Endothelial cell of umbilical vein (primary cell): Measurements from ENCODE around the gene TUBB4B. TPM values are rescaled to one million over a fixed set of nuclear protein-coding genes. Genes with fewer than 3 reads are reported as not detected.
A peak's percentile ranks its signal among the peaks of the same experiment; 100 is the strongest.

Experiments
- BruUV-seq: library from RNA; stranded (reverse); fragments of 400-500 nt; replicated peaks from 2 replicates; lab custom pipeline; 2021; lab: Mats Ljungman, UMichigan
- CTCF ChIA-PET: fragments of 300-600, 350-600 bp; sonication (Branson Sonifier 250); formaldehyde crosslinking; loops from one replicate; lab custom pipeline; 2021; ENCODE audit warnings: antibody characterized with exemption, inconsistent platforms; lab: Charles Lee
- POLR2A ChIA-PET: fragments of 300-600, 350-600 bp; sonication (Branson Sonifier 250); formaldehyde crosslinking; loops from one replicate; lab custom pipeline; 2021; ENCODE audit warnings: antibody characterized with exemption, inconsistent platforms; lab: Charles Lee
- DNase-seq: peaks from one replicate; pipeline ENCODE4 v3.0.0-alpha.2; 2011; ENCODE audit warnings: low read depth, low spot score
- FAIRE-seq: peaks from 2 replicates; lab custom pipeline; 2011; peaks lifted over from hg19 to GRCh38; lab: Jason Lieb, UNC
- H2AFZ ChIP-seq: 2 replicates; pipeline ENCODE4 v1.6.0; 2012; ENCODE audit warnings: low read depth, low read length, control low read depth, inconsistent platforms
- H3K27ac ChIP-seq: 2 replicates; pipeline ENCODE4 v1.5.1; 2011; ENCODE audit warnings: low read depth, mild to moderate bottlenecking, control low read depth, low read length, moderate library complexity; ENCODE audit not compliant: insufficient read depth
- H3K27me3 ChIP-seq, 2 experiments: 2 replicates each; pipeline versions ENCODE4 v1.6.0 to v1.6.1; 2011; ENCODE audit warnings: low read length in 2 of 2, mixed read lengths in 1 of 2; ENCODE audit not compliant: control insufficient read depth in 2 of 2, insufficient read depth in 2 of 2
- H3K36me3 ChIP-seq, 2 experiments: 2 replicates in 1 of 2; 3 replicates in 1 of 2; pipeline ENCODE4 v1.5.1; 2011; ENCODE audit warnings: low read length in 2 of 2, mild to moderate bottlenecking in 1 of 2, moderate library complexity in 1 of 2; ENCODE audit not compliant: control insufficient read depth in 2 of 2, insufficient read depth in 2 of 2; ENCODE audit errors: extremely low read depth in 1 of 2
- H3K4me1 ChIP-seq: 3 replicates; pipeline ENCODE4 v1.5.1; 2011; ENCODE audit warnings: mild to moderate bottlenecking, low read length; ENCODE audit not compliant: control insufficient read depth, insufficient read depth; ENCODE audit errors: extremely low read depth
- H3K4me2 ChIP-seq: 2 replicates; pipeline ENCODE4 v1.6.1; 2011; ENCODE audit warnings: low read length, control low read depth, mixed read lengths; ENCODE audit not compliant: insufficient read depth
- H3K4me3 ChIP-seq, 3 experiments: fragments of 200-600 bp in 1 of 3; sonication (generic), shearing (Covaris generic) in 1 of 3; replicated peaks in 1 of 3; 2 replicates each; pipeline ENCODE4 v1.5.1; 2011 to 2016; ENCODE audit warnings: control low read depth in 3 of 3, low read length in 3 of 3, mild to moderate bottlenecking in 2 of 3, inconsistent platforms in 1 of 3, low read depth in 1 of 3, moderate library complexity in 1 of 3; ENCODE audit not compliant: insufficient read depth in 1 of 3
- H3K79me2 ChIP-seq: 2 replicates; pipeline ENCODE4 v1.6.0; 2012; ENCODE audit warnings: low read length, inconsistent platforms; ENCODE audit not compliant: control insufficient read depth, insufficient read depth
- H3K9ac ChIP-seq: replicated peaks from 2 replicates; pipeline ENCODE3; 2011; ENCODE audit warnings: low read length, control low read depth; ENCODE audit not compliant: insufficient read depth; ENCODE audit errors: extremely low read depth
- H3K9me1 ChIP-seq: replicated peaks from 3 replicates; pipeline ENCODE4 v1.6.0; 2011; ENCODE audit warnings: mild to moderate bottlenecking, low read length; ENCODE audit not compliant: control insufficient read depth, insufficient read depth; ENCODE audit errors: extremely low read depth
- H3K9me3 ChIP-seq: replicated peaks from 2 replicates; pipeline ENCODE4 v1.5.1; 2012; ENCODE audit warnings: low read length, inconsistent platforms; ENCODE audit not compliant: control insufficient read depth, insufficient read depth
- H4K20me1 ChIP-seq: replicated peaks from 2 replicates; pipeline ENCODE3; 2011; ENCODE audit warnings: mild to moderate bottlenecking, low read length; ENCODE audit not compliant: control insufficient read depth, insufficient read depth; ENCODE audit errors: extremely low read depth
- CTCF ChIP-seq, 2 donors: IDR thresholded peaks; 1 replicate in 1 of 2; 2 replicates in 1 of 2; pipeline ENCODE4 v1.5.1; 2011; ENCODE audit warnings: low read length in 2 of 2, mild to moderate bottlenecking in 2 of 2, moderate library complexity in 2 of 2, control low read depth in 1 of 2, inconsistent platforms in 1 of 2, low read depth in 1 of 2; ENCODE audit not compliant: insufficient read depth in 1 of 2; ENCODE audit errors: extremely low read depth in 1 of 2
- EZH2 ChIP-seq: IDR thresholded peaks from 2 replicates; pipeline ENCODE4 v1.6.1; 2012; ENCODE audit warnings: borderline replicate concordance, low read depth, mild to moderate bottlenecking, moderate library complexity, low read length, inconsistent platforms; ENCODE audit not compliant: severe bottlenecking
- FOS ChIP-seq: IDR thresholded peaks from 2 replicates; pipeline ENCODE4 v1.6.1; 2011; ENCODE audit warnings: mild to moderate bottlenecking, low read length, moderate library complexity, borderline replicate concordance; ENCODE audit not compliant: insufficient read depth
- GATA2 ChIP-seq: IDR thresholded peaks from 2 replicates; pipeline ENCODE4 v1.7.0; 2011; ENCODE audit warnings: low read depth, mild to moderate bottlenecking, moderate library complexity, mixed read lengths, low read length; ENCODE audit not compliant: insufficient read length, insufficient read depth
- JUN ChIP-seq: IDR thresholded peaks from 2 replicates; pipeline ENCODE4 v1.6.1; 2011; ENCODE audit warnings: borderline replicate concordance, low read depth; ENCODE audit not compliant: insufficient read length, insufficient read depth
- MAX ChIP-seq: IDR thresholded peaks from 2 replicates; pipeline ENCODE4 v1.6.1; 2011; ENCODE audit not compliant: insufficient read depth, insufficient read length
- MYC ChIP-seq: IDR thresholded peaks from one replicate; pipeline ENCODE4 v1.6.1; 2011; ENCODE audit warnings: mild to moderate bottlenecking, low read depth, low read length
- POLR2A ChIP-seq: IDR thresholded peaks from 2 replicates; pipeline ENCODE4 v1.6.1; 2012; ENCODE audit warnings: low read depth, mild to moderate bottlenecking, control low read depth, low read length
- POLR2AphosphoS5 ChIP-seq: IDR thresholded peaks from 2 replicates; pipeline ENCODE4 v1.6.1; 2012; ENCODE audit warnings: low read depth, mild to moderate bottlenecking, control low read depth, low read length, moderate library complexity; ENCODE audit not compliant: insufficient read depth
- dilution Hi-C: fragments of 300-500 bp; cut with MboI; formaldehyde crosslinking; loops from one replicate; pipeline ENCODE4 v1.15.0; 2019; ENCODE audit warnings: low sequenced_read_pairs; ENCODE audit not compliant: extremely low pct_ligation_motif_present
- intact Hi-C: fragments of 100-400 bp; cut with micrococcal nuclease; formaldehyde crosslinking; loops from one replicate; pipeline ENCODE4 v1.10.0; 2022
- polyA plus RNA-seq, 4 experiments: library from polyadenylated mRNA; depleted of rRNA in 3 of 4; stranded (reverse) in 3 of 4; unstranded in 1 of 4; fragments of >200 nt; gene quantifications; 2 replicates each; pipeline versions ENCODE4 v1.2.1 to v1.2.3, GENCODE V29; 2011 to 2012; ENCODE audit warnings: missing spikeins in 1 of 4
- total RNA-seq: library from RNA; stranded (reverse); gene quantifications from 2 replicates; pipeline ENCODE4 v1.2.3, GENCODE V29; 2021

The TUBB4B gene
- total and polyA plus RNA-seq, 2 donors (not counting 3 experiments of a cell fraction or from before 2014, with no cell fraction given), result 418 to 558 TPM

GRCh38 chr9:137221506-137222111 is 19.5 kb upstream of the TUBB4B start:
- H3K4me1 ChIP-seq, result peaks cover 18% of the 10 kb centered on the region
- H2AFZ ChIP-seq, result no peak overlapping the region
- H3K9ac ChIP-seq, result no peak overlapping the region
- no peaks in the 10 kb centered on the region for H3K79me2 ChIP-seq
- no peak overlapping the region for H3K4me2 ChIP-seq
- H3K9me1 ChIP-seq, result no peaks in the 10 kb centered on the region
- ChIA-PET POLR2A (interaction anchor here (0.5 kb wide), 1 partner anchor 74 kb away, joined by 5 read pairs; no protein-coding TSS in a partner anchor), CTCF (interaction anchor here (1.5 to 6.3 kb wide), 3 partner anchors 15 to 21 kb away, joined by 3 to 63 read pairs (median 9); partner anchors contain the start of genes NDOR1, TMEM203 and TPRN)
- TF ChIP-seq POLR2AphosphoS5 (no peak), EZH2 (no peak), FOS (no peak)
- H3K4me3 ChIP-seq, result peak overlapping the region in 1 of 3 experiments; percentile 44
- no peak overlapping the region for H3K27ac ChIP-seq
- no TSS peak for BruUV-seq
- H3K27me3 ChIP-seq, result no peaks in the 10 kb centered on the region
- dilution Hi-C loops, result no loop called here
- intact Hi-C loops, result loop anchor here (2.0 kb wide), 1 partner anchor 15 kb away; no protein-coding TSS in a partner anchor
- H4K20me1 ChIP-seq, result no peaks in the 10 kb centered on the region
- peaks cover 0 to 1% of the 10 kb centered on the region in 2 experiments for H3K36me3 ChIP-seq
- no peaks in the 10 kb centered on the region for H3K9me3 ChIP-seq
- FAIRE-seq, result no peak
- no peak for DNase-seq

- no peaks in the 10 kb centered on the region for H3K9me1 ChIP-seq
- H3K27me3 ChIP-seq, result no peaks in the 10 kb centered on the region
- peak within 1 kb of the TSS in 2 of 3 experiments; percentile 3 to 44 for H3K4me3 ChIP-seq
- CTCF ChIA-PET, result interaction anchor here (0.6 to 6.3 kb wide), 10 partner anchors 7 to 93 kb away, joined by 3 to 63 read pairs (median 8); partner anchors contain the start of genes NDOR1, SSNA1, TMEM203 and TPRN
- intact Hi-C loops, result loop anchor here (1.0 to 2.0 kb wide), 6 partner anchors 14 to 100 kb away; partner anchors contain the start of genes TPRN and TUBB4B
- DNase-seq (peak; percentile 12), FAIRE-seq (no peak)
- peaks cover 18% of the 10 kb centered on the region for H3K4me1 ChIP-seq
- dilution Hi-C loops, result no loop called here
- no peak within 1 kb of the TSS for H3K9ac ChIP-seq
- H3K9me3 ChIP-seq, result no peaks in the 10 kb centered on the region
- H3K36me3 ChIP-seq, result no peaks in the 10 kb centered on the region
- peak within 1 kb of the TSS; percentile 50 for H3K4me2 ChIP-seq
- no peak within 1 kb of the TSS for H3K27ac ChIP-seq
- no peak for TF ChIP-seq JUN
- TF ChIP-seq EZH2, result no peak
- TF ChIP-seq POLR2A, result no peak
- TF ChIP-seq MAX, result no peak
- no peak for TF ChIP-seq GATA2
- TF ChIP-seq MYC, result no peak
- no peak for TF ChIP-seq POLR2AphosphoS5
- no peak for TF ChIP-seq FOS
- no peak for TF ChIP-seq CTCF (IDR thresholded peaks at IDR 0.05; ENCODE audit: extremely low read depth in 1 of 2, insufficient read depth in 1 of 2, low read depth in 1 of 2, low read length in 2 of 2)
- H2AFZ ChIP-seq, result peak within 1 kb of the TSS; percentile 36
- H4K20me1 ChIP-seq, result no peaks in the 10 kb centered on the region
- H3K79me2 ChIP-seq, result no peaks in the 10 kb centered on the region
- POLR2A ChIA-PET, result interaction anchor here (1.5 to 1.9 kb wide), 2 partner anchors 18 to 22 kb away, joined by 8 to 10 read pairs; partner anchors contain the start of genes TPRN and TUBB4B
- no TSS peak for BruUV-seq
These were observed 18.7 kb upstream of the TUBB4B start, which contains the start of gene RNF208 for GRCh38 chr9:137222190-137223077. TSS of gene RNF208 (minus strand) at chr9:137222240. CDS start at chr9:137221212, 1,028 bp downstream.
